CD14-positive monocyte (primary cell): ENCODE measurements around the gene SH3TC2. TPM values are rescaled to one million over a fixed set of nuclear protein-coding genes. Genes with fewer than 3 reads are reported as not detected.

Source experiments
- DNase-seq, 3 donors: peaks; one replicate each; pipeline ENCODE4 v3.0.0-alpha.2; 2011 to 2022
- H2AFZ ChIP-seq: 2 replicates; pipeline ENCODE4 v1.6.0; 2012; ENCODE audit warnings: mild to moderate bottlenecking, low read depth, low read length, inconsistent platforms; ENCODE audit not compliant: insufficient read depth, poor library complexity, severe bottlenecking
- H3K27ac ChIP-seq, 2 donors: 1 replicate in 1 of 2; 2 replicates in 1 of 2; pipeline ENCODE4 v1.5.1; 2012 to 2013; ENCODE audit warnings: low read length in 2 of 2, control low read depth in 1 of 2, inconsistent platforms in 1 of 2, low read depth in 1 of 2, mild to moderate bottlenecking in 1 of 2
- H3K27me3 ChIP-seq, 2 donors: one replicate each; pipeline versions ENCODE4 v1.6.0 to v1.6.1; 2011 to 2013; ENCODE audit warnings: low read length in 2 of 2; ENCODE audit not compliant: control insufficient read depth in 2 of 2, insufficient read depth in 2 of 2
- H3K36me3 ChIP-seq, 2 donors: replicated peaks in 1 of 2; 1 replicate in 1 of 2; 2 replicates in 1 of 2; pipeline versions ENCODE4 v1.5.1 to v1.6.1; 2012 to 2013; ENCODE audit warnings: low read length in 2 of 2, control low read depth in 1 of 2, inconsistent platforms in 1 of 2, mild to moderate bottlenecking in 1 of 2; ENCODE audit not compliant: insufficient read depth in 2 of 2, control insufficient read depth in 1 of 2
- H3K4me1 ChIP-seq, 2 donors: 1 replicate in 1 of 2; 2 replicates in 1 of 2; pipeline versions ENCODE4 v1.5.1 to v1.6.1; 2012 to 2013; ENCODE audit warnings: low read length in 2 of 2, control low read depth in 1 of 2, inconsistent platforms in 1 of 2, mild to moderate bottlenecking in 1 of 2, moderate library complexity in 1 of 2; ENCODE audit not compliant: insufficient read depth in 2 of 2, control insufficient read depth in 1 of 2
- H3K4me2 ChIP-seq: replicated peaks from 2 replicates; pipeline ENCODE3; 2012; ENCODE audit warnings: low read length, moderate library complexity, mild to moderate bottlenecking; ENCODE audit not compliant: poor library complexity, severe bottlenecking; ENCODE audit errors: extremely low read depth
- H3K4me3 ChIP-seq, 3 experiments: fragments of 200-600 bp in 1 of 3; sonication (generic) in 1 of 3; replicated peaks in 1 of 3; 1 replicate in 2 of 3; 2 replicates in 1 of 3; pipeline ENCODE4 v1.5.1; 2011 to 2013; ENCODE audit warnings: low read length in 3 of 3, mild to moderate bottlenecking in 3 of 3, control low read depth in 2 of 3, low read depth in 2 of 3, inconsistent platforms in 1 of 3, moderate library complexity in 1 of 3
- H3K79me2 ChIP-seq: 2 replicates; pipeline ENCODE4 v1.6.0; 2012; ENCODE audit warnings: mild to moderate bottlenecking, control low read depth, inconsistent platforms, low read length, moderate library complexity; ENCODE audit not compliant: insufficient read depth
- H3K9ac ChIP-seq: 2 replicates; pipeline ENCODE4 v1.6.0; 2017; ENCODE audit warnings: low read length, mild to moderate bottlenecking; ENCODE audit not compliant: insufficient read depth, poor library complexity, severe bottlenecking
- H3K9me3 ChIP-seq, 2 donors: replicated peaks in 1 of 2; 1 replicate in 1 of 2; 2 replicates in 1 of 2; pipeline versions ENCODE4 v1.5.1 to v1.6.1; 2012 to 2013; ENCODE audit warnings: low read length in 2 of 2, control low read depth in 1 of 2; ENCODE audit not compliant: control insufficient read depth in 1 of 2, insufficient read depth in 1 of 2
- H4K20me1 ChIP-seq: 2 replicates; pipeline ENCODE4 v1.6.0; 2012; ENCODE audit warnings: mild to moderate bottlenecking, low read length, control low read depth, moderate library complexity; ENCODE audit not compliant: insufficient read depth
- H3K27ac Mint-ChIP-seq, 7 donors: one replicate each; pipeline ENCODE4 v1.8.0; 2020; ENCODE audit warnings: mild to moderate bottlenecking in 7 of 7, mixed read lengths in 7 of 7, moderate library complexity in 6 of 7, inconsistent platforms in 2 of 7
- H3K27me3 Mint-ChIP-seq, 3 donors: one replicate each; pipeline ENCODE4 v1.8.0; 2021 to 2022; ENCODE audit warnings: low read depth in 3 of 3, mild to moderate bottlenecking in 3 of 3, mixed read lengths in 3 of 3, moderate library complexity in 3 of 3, inconsistent platforms in 1 of 3
- H3K36me3 Mint-ChIP-seq, 2 donors: one replicate each; pipeline ENCODE4 v1.8.0; 2020; ENCODE audit warnings: mixed read lengths in 2 of 2, inconsistent platforms in 1 of 2, mild to moderate bottlenecking in 1 of 2
- H3K4me1 Mint-ChIP-seq: one replicate; pipeline ENCODE4 v1.8.0; 2020; ENCODE audit warnings: mild to moderate bottlenecking, mixed read lengths
- H3K4me3 Mint-ChIP-seq, 2 donors: one replicate each; pipeline ENCODE4 v1.8.0; 2020; ENCODE audit warnings: mild to moderate bottlenecking in 2 of 2, mixed read lengths in 2 of 2, moderate library complexity in 1 of 2
- H3K9me3 Mint-ChIP-seq, 7 donors: one replicate each; pipeline ENCODE4 v1.8.0; 2020 to 2022; ENCODE audit warnings: mixed read lengths in 7 of 7, mild to moderate bottlenecking in 6 of 7, moderate library complexity in 6 of 7, inconsistent platforms in 2 of 7
- WGBS: methylation state at CpG from one replicate; pipeline ENCODE4 v1.1.5; 2013; ENCODE audit warnings: missing lambda C conversion rate; ENCODE audit not compliant: insufficient coverage; 5-methylcytosine and 5-hydroxymethylcytosine counted together
- intact Hi-C, 2 donors: fragments of 100-400 bp; cut with micrococcal nuclease; formaldehyde crosslinking; loops; one replicate each; pipeline versions ENCODE4 v1.15.0 to v1.15.1; 2023
- polyA plus RNA-seq, 3 donors: library from polyadenylated mRNA; depleted of rRNA in 1 of 3; unstranded in 2 of 3; stranded (reverse) in 1 of 3; fragments of 300-500 nt in 2 of 3; fragments of >200 nt in 1 of 3; fragmentation: Illumina TruSeq in 2 of 3; gene quantifications; 1 replicate in 2 of 3; 2 replicates in 1 of 3; pipeline ENCODE4 v1.2.3, GENCODE V29; 2012 to 2021
- TF ChIP-seq, protein P1 (sequence below): fragments of 200-600 bp; IDR thresholded peaks from one replicate; pipeline ENCODE4 v1.8.0; 2022; ENCODE audit warnings: antibody characterized with exemption, mild to moderate bottlenecking

SH3TC2 gene
- polyA plus RNA-seq, 3 donors = 0.01 to 0.30 (median 0.14) TPM

DNA sequence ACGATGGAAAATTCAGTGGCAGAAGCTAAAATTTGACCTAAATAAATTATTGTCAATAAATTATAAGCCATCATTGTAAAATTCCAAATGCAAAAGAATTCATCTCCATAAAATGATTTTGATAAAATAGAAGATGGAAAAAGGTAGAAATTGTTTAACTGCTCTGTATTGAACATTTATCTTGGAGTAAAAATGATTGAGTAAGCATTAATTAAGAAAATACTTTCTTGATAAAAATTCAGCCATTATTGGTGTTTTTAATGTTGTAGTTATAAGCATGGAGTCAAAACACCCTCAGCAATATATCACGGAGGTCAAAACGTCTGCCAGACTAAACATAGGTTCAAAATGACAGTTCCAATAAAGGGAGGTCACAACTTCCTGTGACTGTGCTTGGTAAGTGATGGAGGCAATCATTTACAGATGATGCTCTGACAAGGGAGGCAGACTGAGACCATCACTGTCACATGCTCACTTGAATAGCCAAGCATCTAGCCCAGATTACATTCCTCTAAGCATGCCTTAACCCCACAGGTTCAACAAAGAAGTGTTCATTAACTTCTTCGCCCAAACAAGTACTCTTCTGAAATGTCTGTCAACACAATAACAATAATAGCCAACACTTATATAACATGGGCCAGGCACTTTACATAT is 69.5 kb downstream of the SH3TC2 start:
- Mint-ChIP-seq H3K4me3 (no peak overlapping the region), H3K27ac (no peak overlapping the region), H3K4me1 (no peaks in the 10 kb centered on the region), H3K9me3 (no peaks in the 10 kb centered on the region), H3K27me3 (no peaks in the 10 kb centered on the region), H3K36me3 (no peaks in the 10 kb centered on the region)
- Histone ChIP-seq H3K27ac (no peak overlapping the region), H3K27me3 (no peaks in the 10 kb centered on the region), H3K9me3 (no peaks in the 10 kb centered on the region), H4K20me1 (no peaks in the 10 kb centered on the region), H3K36me3 (no peaks in the 10 kb centered on the region), H2AFZ (no peak overlapping the region), H3K9ac (no peak overlapping the region), H3K79me2 (no peaks in the 10 kb centered on the region), H3K4me1 (no peaks in the 10 kb centered on the region), H3K4me3 (no peak overlapping the region), H3K4me2 (no peak overlapping the region)
- TF ChIP-seq, protein P1, sequence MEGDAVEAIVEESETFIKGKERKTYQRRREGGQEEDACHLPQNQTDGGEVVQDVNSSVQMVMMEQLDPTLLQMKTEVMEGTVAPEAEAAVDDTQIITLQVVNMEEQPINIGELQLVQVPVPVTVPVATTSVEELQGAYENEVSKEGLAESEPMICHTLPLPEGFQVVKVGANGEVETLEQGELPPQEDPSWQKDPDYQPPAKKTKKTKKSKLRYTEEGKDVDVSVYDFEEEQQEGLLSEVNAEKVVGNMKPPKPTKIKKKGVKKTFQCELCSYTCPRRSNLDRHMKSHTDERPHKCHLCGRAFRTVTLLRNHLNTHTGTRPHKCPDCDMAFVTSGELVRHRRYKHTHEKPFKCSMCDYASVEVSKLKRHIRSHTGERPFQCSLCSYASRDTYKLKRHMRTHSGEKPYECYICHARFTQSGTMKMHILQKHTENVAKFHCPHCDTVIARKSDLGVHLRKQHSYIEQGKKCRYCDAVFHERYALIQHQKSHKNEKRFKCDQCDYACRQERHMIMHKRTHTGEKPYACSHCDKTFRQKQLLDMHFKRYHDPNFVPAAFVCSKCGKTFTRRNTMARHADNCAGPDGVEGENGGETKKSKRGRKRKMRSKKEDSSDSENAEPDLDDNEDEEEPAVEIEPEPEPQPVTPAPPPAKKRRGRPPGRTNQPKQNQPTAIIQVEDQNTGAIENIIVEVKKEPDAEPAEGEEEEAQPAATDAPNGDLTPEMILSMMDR = no peak
- WGBS = 100% methylated on average over 1 of the region's 4 CpGs
- intact Hi-C loops = no loop called here
- DNase-seq = no peak

DNA sequence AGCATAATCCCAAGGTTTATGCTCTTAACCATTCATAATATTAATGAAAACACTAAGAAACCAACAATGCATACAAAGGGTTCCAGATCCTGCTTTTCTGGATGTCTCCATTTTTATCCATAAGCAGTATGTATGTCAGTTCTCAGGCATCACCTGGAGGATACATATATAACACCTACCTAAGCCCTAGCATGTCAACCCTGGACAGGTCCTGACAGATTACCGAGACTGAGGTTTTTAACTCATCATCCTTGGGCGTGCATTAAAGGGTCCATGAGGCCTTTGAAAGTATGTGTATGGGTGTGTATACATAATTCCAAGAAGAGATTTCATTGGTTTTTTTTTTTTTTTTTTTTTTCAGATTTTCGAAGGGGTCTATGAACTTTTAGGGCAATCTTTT is 70.6 kb downstream of the SH3TC2 start:
- Mint-ChIP-seq H3K36me3 (no peaks in the 10 kb centered on the region), H3K27ac (no peak overlapping the region), H3K4me1 (no peaks in the 10 kb centered on the region), H3K4me3 (no peak overlapping the region), H3K9me3 (no peaks in the 10 kb centered on the region), H3K27me3 (no peaks in the 10 kb centered on the region)
- no peak overlapping the region for H3K27ac ChIP-seq
- H3K4me2 ChIP-seq = no peak overlapping the region
- DNase-seq = no peak
- no peaks in the 10 kb centered on the region for H4K20me1 ChIP-seq
- no peak overlapping the region for H2AFZ ChIP-seq
- H3K4me1 ChIP-seq = no peaks in the 10 kb centered on the region
- H3K4me3 ChIP-seq = no peak overlapping the region
- no peaks in the 10 kb centered on the region for H3K36me3 ChIP-seq
- H3K9me3 ChIP-seq = no peaks in the 10 kb centered on the region
- H3K79me2 ChIP-seq = no peaks in the 10 kb centered on the region
- H3K27me3 ChIP-seq = no peaks in the 10 kb centered on the region
- no peak overlapping the region for H3K9ac ChIP-seq
- intact Hi-C loops = no loop called here
- WGBS = no CpG with 5 or more reads among the region's 3 CpGs
- TF ChIP-seq, protein P1 = no peak
